Endothelial cell of umbilical vein (primary cell): ENCODE results near the gene PDE6D.

Experiments used
- EZH2 ChIP-seq: IDR thresholded peaks from 2 replicates; pipeline ENCODE4 v1.6.1; 2012; ENCODE audit warnings: borderline replicate concordance, low read depth, mild to moderate bottlenecking, moderate library complexity, low read length, inconsistent platforms; ENCODE audit not compliant: severe bottlenecking
- FOS ChIP-seq: IDR thresholded peaks from 2 replicates; pipeline ENCODE4 v1.6.1; 2011; ENCODE audit warnings: mild to moderate bottlenecking, low read length, moderate library complexity, borderline replicate concordance; ENCODE audit not compliant: insufficient read depth
- TF ChIP-seq, protein P1 (sequence below), 2 donors: IDR thresholded peaks; 1 replicate in 1 of 2; 2 replicates in 1 of 2; pipeline ENCODE4 v1.5.1; 2011; ENCODE audit warnings: low read length in 2 of 2, mild to moderate bottlenecking in 2 of 2, moderate library complexity in 2 of 2, control low read depth in 1 of 2, inconsistent platforms in 1 of 2, low read depth in 1 of 2; ENCODE audit not compliant: insufficient read depth in 1 of 2; ENCODE audit errors: extremely low read depth in 1 of 2

- TF ChIP-seq FOS (no peak), EZH2 (no peak)
- TF ChIP-seq, protein P1, sequence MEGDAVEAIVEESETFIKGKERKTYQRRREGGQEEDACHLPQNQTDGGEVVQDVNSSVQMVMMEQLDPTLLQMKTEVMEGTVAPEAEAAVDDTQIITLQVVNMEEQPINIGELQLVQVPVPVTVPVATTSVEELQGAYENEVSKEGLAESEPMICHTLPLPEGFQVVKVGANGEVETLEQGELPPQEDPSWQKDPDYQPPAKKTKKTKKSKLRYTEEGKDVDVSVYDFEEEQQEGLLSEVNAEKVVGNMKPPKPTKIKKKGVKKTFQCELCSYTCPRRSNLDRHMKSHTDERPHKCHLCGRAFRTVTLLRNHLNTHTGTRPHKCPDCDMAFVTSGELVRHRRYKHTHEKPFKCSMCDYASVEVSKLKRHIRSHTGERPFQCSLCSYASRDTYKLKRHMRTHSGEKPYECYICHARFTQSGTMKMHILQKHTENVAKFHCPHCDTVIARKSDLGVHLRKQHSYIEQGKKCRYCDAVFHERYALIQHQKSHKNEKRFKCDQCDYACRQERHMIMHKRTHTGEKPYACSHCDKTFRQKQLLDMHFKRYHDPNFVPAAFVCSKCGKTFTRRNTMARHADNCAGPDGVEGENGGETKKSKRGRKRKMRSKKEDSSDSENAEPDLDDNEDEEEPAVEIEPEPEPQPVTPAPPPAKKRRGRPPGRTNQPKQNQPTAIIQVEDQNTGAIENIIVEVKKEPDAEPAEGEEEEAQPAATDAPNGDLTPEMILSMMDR (IDR thresholded peaks at IDR 0.05; ENCODE audit: extremely low read depth in 1 of 2, insufficient read depth in 1 of 2, low read depth in 1 of 2, low read length in 2 of 2): no peak
Measured at GRCh38 chr2:231791107-231791506, 10.0 kb upstream of the PDE6D start.
